NCI-H2196 treated with DMSO at 0.1 percent for 48 hours (cell line): Measurements from ENCODE around the gene HSDL2.
"Not testable (repeated sequence)": the region's sequence is repeated elsewhere in the genome, so short reads cannot be mapped to it uniquely, and the experiment has no call there.

Experiments
- DNase-seq: peaks from one replicate; lab custom pipeline; 2025; ENCODE audit not compliant: unreplicated experiment; lab: John Stamatoyannopoulos, UW

Gene HSDL2

DNA sequence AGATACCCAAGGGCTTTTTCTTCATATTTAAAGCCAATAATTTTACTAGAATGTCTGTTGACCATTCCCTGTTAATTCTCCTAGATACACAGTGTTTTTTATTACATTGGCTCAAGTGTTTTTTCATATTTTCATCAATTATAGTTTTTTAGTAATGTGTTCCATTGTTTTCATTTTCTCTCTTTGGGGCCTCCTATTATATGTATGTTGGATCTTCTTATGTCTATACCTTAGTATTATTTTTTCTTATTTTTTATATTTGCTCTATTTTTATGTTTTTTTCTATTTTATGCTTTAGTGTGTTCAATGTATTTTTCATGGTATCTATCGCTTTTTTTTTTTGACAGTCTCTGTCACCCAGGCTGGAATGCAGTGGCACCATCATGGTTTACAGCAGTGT, 114.2 kb downstream of the HSDL2 start:
- no peak for DNase-seq

DNA sequence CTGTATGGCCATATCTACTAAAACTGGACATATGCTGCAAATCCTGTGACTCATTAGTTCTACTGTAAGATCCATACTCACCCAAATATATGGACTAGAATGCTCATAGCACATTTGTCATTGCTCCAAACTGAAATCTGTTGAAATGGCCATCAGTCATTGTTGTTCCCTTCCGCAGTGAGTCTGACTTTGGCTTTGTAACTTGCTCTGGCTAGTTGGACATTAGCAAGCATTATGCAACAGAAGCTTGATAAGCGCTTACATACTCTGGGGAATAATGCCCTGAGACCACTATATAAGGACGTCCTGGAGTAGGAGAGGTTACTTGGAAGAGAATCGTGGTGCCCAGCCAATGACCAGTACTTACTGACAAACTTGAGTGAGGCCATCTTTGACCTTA, 115.7 kb downstream of the HSDL2 start:
- no peak for DNase-seq

- no peak for DNase-seq
Measured at GRCh38 chr9:112496074-112496722, 116.3 kb downstream of the HSDL2 start.

- no peak for DNase-seq
Measured at GRCh38 chr9:112500842-112501241, 120.9 kb downstream of the HSDL2 start.

DNA sequence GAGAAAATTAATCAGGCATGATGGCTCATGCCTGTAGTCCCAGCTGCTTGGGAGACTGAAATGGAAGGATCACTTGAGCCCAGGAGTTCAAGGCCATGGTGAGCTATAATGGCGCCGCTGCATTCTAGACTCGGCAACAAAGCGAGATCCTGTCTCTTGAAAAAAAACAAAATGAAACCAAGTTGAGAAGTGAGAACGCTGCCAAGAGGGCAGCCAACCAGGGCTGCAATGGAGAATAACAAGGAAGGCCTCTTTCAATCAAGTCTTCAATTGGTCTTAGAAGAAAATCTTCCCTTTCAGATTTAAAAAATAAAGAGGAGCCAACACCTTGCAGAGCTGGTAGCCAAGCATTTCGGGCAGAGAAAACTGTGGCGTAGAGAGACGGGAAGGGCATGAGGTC, 121.4 kb downstream of the HSDL2 start:
- DNase-seq = no peak

DNA sequence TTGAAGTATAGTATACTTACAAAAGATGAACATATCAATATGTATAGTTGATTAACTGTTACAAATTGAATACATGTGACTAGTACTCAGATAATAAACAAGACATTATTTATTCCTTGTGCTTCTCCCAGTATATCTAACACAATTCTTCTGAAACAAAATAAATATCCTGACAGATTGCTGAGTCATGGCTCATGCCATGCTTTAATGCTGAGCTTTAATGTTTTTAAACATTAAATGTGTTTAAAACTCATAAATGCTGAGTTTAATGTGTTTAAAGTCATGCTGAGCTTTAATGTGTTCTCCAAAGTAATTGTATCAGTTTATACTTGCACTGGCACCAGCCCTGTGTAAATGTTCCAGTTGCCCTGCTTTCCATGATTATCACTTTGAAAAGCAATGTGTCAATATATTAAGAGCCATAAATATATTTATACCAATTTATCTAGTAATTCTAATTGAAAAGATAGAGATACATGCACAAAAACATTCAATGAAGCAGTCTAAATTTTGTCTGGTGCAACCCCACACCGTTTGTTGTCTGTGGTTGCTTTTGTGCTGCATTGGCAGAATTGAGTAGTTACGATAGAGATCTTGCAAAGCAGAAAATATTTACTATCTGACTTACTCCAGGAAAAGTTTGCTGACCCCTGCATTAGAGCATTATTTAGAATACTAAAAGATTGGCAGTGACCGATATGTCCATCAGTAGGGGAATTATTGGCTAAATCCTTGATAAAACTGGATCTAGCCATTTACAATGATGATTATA, 122.5 kb downstream of the HSDL2 start:
- DNase-seq = no peak

DNA sequence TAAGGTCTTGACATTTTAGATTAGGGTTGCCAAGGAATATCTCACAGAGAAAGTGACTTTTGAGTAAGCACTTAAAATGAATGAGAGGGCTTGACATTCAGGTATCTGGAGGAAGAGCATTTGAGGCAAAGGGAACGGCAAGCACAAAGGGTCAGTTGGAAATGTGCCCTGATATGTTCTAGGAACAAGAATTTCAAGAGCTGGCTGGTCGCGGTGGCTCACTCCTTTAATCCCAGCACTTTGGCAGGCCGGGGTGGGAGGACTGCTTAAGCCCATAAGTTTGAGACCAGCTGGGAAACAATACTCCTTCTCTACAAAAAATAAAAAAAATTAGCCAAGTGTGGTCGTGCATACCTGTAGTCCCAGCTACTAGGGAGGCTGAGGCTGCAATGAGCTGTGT, 123.3 kb downstream of the HSDL2 start:
- no peak for DNase-seq

- no peak for DNase-seq
Measured at GRCh38 chr9:112505086-112505485, 125.2 kb downstream of the HSDL2 start.

DNA sequence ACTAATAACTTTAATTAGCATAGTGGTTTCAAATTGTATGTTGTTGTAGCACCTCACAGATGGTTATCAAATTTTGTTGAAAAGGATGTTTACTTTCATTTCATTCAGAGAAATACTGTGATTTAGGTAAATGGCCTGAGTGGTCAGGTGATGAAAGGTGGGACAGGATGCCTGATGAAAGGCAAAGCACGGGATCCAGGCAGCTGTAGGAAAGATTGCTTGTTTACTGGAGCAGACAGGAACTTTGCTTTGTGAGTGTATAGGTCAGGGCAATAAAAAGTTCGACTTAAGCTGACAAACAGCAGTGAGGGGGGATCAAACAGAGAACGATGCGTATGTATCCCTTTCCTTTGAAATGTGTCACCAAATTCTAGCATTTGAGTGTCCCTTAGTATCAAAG, 125.7 kb downstream of the HSDL2 start:
- no peak for DNase-seq

- no peak for DNase-seq
Measured at GRCh38 chr9:112506571-112506970, 126.7 kb downstream of the HSDL2 start.

DNA sequence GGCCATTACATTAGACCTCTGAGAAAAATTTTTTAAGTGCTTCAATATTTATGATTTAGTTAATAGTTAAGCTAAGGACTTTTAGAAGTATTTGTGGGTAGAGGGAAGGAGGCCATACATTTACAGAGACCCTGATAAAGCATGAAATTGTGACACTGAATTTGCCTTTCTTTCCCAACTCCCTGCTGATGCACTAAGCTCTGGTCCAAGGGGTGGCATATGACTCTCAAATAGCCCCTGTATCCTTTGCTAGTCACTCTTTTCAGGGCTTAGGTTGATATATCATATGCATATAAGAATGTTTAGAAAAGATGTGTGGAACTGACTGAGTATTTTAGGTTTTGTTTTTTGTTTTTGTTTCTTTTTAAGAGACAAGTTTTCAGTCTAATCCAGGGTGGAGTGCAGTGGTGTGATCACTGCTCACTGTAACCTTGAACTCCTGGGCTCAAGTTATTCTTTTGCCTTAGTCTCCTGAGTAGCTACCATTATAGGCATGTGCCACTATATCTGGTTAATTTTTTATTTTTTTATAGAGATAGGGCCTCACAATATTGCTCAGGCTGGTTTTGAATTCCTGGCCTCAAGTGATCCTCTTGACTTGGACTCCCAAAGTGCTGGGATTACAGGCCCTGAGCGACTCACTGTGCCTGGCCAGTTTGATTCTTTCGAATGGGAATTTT, 127.2 kb downstream of the HSDL2 start:
- no peak for DNase-seq

GRCh38 chr9:112508377-112508776, 128.5 kb downstream of the HSDL2 start:
- no peak for DNase-seq

- DNase-seq = not testable (repeated sequence)
Measured at GRCh38 chr9:112512377-112512776, 132.5 kb downstream of the HSDL2 start.

DNA sequence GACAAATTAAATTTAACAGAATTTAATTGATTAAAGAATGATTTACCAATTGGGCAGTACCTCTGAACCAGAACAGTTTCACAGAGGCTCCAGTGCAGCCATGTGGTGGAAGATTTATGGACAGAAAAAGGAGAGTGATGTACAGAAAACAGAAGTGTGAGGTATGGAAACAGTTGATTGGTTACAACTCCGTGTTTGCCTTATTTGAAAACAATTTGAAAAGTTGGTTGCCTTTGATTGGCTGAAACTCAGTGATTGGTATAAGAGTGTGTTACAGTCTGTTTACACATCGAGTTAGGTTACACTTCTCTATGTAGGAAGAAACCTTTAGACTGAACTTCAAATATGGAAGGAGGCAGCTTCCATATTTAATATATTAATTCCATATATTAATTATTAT, 136.9 kb downstream of the HSDL2 start:
- no peak for DNase-seq

GRCh38 chr9:112520069-112520468, 140.2 kb downstream of the HSDL2 start:
- no peak for DNase-seq

DNA sequence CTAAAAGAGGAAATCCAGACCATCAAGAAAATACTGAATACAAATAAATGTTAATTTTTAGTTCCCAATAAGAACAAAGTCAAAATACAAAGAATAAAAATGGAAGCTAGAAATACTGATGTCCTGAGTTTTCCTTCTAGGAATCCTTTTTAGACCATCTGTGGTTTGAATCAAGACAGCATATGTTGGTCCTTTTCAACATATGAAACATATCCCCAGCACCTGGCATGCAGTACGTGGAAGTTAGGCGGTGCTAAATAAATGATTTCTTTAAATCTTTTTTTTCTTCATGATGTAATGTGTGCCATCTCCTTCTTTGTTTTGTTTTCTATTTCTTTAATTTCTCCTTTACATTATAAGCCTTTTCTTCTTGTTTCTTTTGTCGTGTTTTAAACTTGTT, 140.7 kb downstream of the HSDL2 start:
- no peak for DNase-seq
